Measurements from ENCODE around the gene MAPK8.
"Not testable (repeated sequence)": the region's sequence is repeated elsewhere in the genome, so short reads cannot be mapped to it uniquely, and the experiment has no call there.

Gene MAPK8

GRCh38 chr10:48347943-48348342 lies 41.5 kb downstream of the MAPK8 start:
- not testable (repeated sequence) for H3K27me3 ChIP-seq (ENCODE audit: control insufficient read depth, insufficient read depth, low read length); H3K9ac ChIP-seq (ENCODE audit: low read length); H3K4me3 ChIP-seq (ENCODE audit: low read length); H3K27ac ChIP-seq (ENCODE audit: low read depth, low read length); H3K36me3 ChIP-seq (ENCODE audit: control insufficient read depth, insufficient read depth, low read length); H3K4me1 ChIP-seq (ENCODE audit: control insufficient read depth, insufficient read depth, low read length)

DNA sequence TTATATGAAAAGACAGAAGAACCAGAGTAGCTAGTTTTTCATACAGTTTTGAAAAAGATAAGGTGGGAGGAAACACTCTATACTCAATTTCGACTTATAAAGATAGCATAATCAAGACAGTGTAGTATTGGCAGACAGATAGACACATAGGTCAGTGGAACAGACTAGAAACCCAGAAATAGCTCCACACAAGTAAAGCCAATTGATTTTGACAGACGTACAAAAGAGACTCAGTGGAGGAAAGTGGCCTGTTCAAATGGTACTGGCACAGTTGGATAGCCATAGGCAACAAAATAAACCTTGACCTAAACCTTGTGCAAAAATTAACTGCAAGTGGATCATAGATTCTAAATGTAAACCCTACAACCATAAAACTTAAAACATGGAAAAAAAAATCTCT lies 46.8 kb downstream of the MAPK8 start:
- H3K36me3 ChIP-seq (ENCODE audit: control insufficient read depth, insufficient read depth, low read length), result no peaks in the 10 kb centered on the region
- no peak overlapping the region for H3K4me3 ChIP-seq (ENCODE audit: low read length)
- no peak overlapping the region for H3K27ac ChIP-seq (ENCODE audit: low read depth, low read length)
- H3K9ac ChIP-seq (ENCODE audit: low read length), result no peak overlapping the region
- no peaks in the 10 kb centered on the region for H3K27me3 ChIP-seq (ENCODE audit: control insufficient read depth, insufficient read depth, low read length)
- no peaks in the 10 kb centered on the region for H3K4me1 ChIP-seq (ENCODE audit: control insufficient read depth, insufficient read depth, low read length)

- no peak overlapping the region for H3K4me3 ChIP-seq (ENCODE audit: low read length)
- H3K9ac ChIP-seq (ENCODE audit: low read length), result no peak overlapping the region
- H3K27ac ChIP-seq (ENCODE audit: low read depth, low read length), result no peak overlapping the region
- H3K27me3 ChIP-seq (ENCODE audit: control insufficient read depth, insufficient read depth, low read length), result no peaks in the 10 kb centered on the region
- H3K36me3 ChIP-seq (ENCODE audit: control insufficient read depth, insufficient read depth, low read length), result no peaks in the 10 kb centered on the region
- no peaks in the 10 kb centered on the region for H3K4me1 ChIP-seq (ENCODE audit: control insufficient read depth, insufficient read depth, low read length)
These were observed 51.2 kb downstream of the MAPK8 start for GRCh38 chr10:48357631-48358030.

GRCh38 chr10:48358162-48358561 lies 51.7 kb downstream of the MAPK8 start:
- H3K27ac ChIP-seq (ENCODE audit: low read depth, low read length), result no peak overlapping the region
- H3K4me1 ChIP-seq (ENCODE audit: control insufficient read depth, insufficient read depth, low read length), result no peaks in the 10 kb centered on the region
- no peaks in the 10 kb centered on the region for H3K36me3 ChIP-seq (ENCODE audit: control insufficient read depth, insufficient read depth, low read length)
- H3K9ac ChIP-seq (ENCODE audit: low read length), result no peak overlapping the region
- no peak overlapping the region for H3K4me3 ChIP-seq (ENCODE audit: low read length)
- H3K27me3 ChIP-seq (ENCODE audit: control insufficient read depth, insufficient read depth, low read length), result no peaks in the 10 kb centered on the region

- no peaks in the 10 kb centered on the region for H3K36me3 ChIP-seq (ENCODE audit: control insufficient read depth, insufficient read depth, low read length)
- H3K9ac ChIP-seq (ENCODE audit: low read length), result no peak overlapping the region
- no peak overlapping the region for H3K4me3 ChIP-seq (ENCODE audit: low read length)
- H3K27ac ChIP-seq (ENCODE audit: low read depth, low read length), result no peak overlapping the region
- no peaks in the 10 kb centered on the region for H3K4me1 ChIP-seq (ENCODE audit: control insufficient read depth, insufficient read depth, low read length)
- H3K27me3 ChIP-seq (ENCODE audit: control insufficient read depth, insufficient read depth, low read length), result no peaks in the 10 kb centered on the region
These were observed 52.4 kb downstream of the MAPK8 start for GRCh38 chr10:48358838-48359237.

GRCh38 chr10:48361176-48361575 lies 54.7 kb downstream of the MAPK8 start:
- H3K27ac ChIP-seq (ENCODE audit: low read depth, low read length), result no peak overlapping the region
- H3K36me3 ChIP-seq (ENCODE audit: control insufficient read depth, insufficient read depth, low read length), result no peaks in the 10 kb centered on the region
- no peak overlapping the region for H3K4me3 ChIP-seq (ENCODE audit: low read length)
- H3K9ac ChIP-seq (ENCODE audit: low read length), result no peak overlapping the region
- H3K27me3 ChIP-seq (ENCODE audit: control insufficient read depth, insufficient read depth, low read length), result no peaks in the 10 kb centered on the region
- no peaks in the 10 kb centered on the region for H3K4me1 ChIP-seq (ENCODE audit: control insufficient read depth, insufficient read depth, low read length)

- H3K4me1 ChIP-seq (ENCODE audit: control insufficient read depth, insufficient read depth, low read length), result no peaks in the 10 kb centered on the region
- no peak overlapping the region for H3K4me3 ChIP-seq (ENCODE audit: low read length)
- no peaks in the 10 kb centered on the region for H3K36me3 ChIP-seq (ENCODE audit: control insufficient read depth, insufficient read depth, low read length)
- no peaks in the 10 kb centered on the region for H3K27me3 ChIP-seq (ENCODE audit: control insufficient read depth, insufficient read depth, low read length)
- H3K9ac ChIP-seq (ENCODE audit: low read length), result no peak overlapping the region
- H3K27ac ChIP-seq (ENCODE audit: low read depth, low read length), result no peak overlapping the region
These were observed 57.3 kb downstream of the MAPK8 start for GRCh38 chr10:48363617-48364355.

GRCh38 chr10:48364659-48365405 lies 58.4 kb downstream of the MAPK8 start:
- H3K4me3 ChIP-seq (ENCODE audit: low read length), result no peak overlapping the region
- H3K36me3 ChIP-seq (ENCODE audit: control insufficient read depth, insufficient read depth, low read length), result no peaks in the 10 kb centered on the region
- H3K9ac ChIP-seq (ENCODE audit: low read length), result no peak overlapping the region
- H3K27ac ChIP-seq (ENCODE audit: low read depth, low read length), result no peak overlapping the region
- H3K27me3 ChIP-seq (ENCODE audit: control insufficient read depth, insufficient read depth, low read length), result no peaks in the 10 kb centered on the region
- H3K4me1 ChIP-seq (ENCODE audit: control insufficient read depth, insufficient read depth, low read length), result no peaks in the 10 kb centered on the region

- Histone ChIP-seq H3K27me3 (ENCODE audit: control insufficient read depth, insufficient read depth, low read length) (no peaks in the 10 kb centered on the region), H3K4me3 (ENCODE audit: low read length) (no peak overlapping the region), H3K9ac (ENCODE audit: low read length) (no peak overlapping the region), H3K36me3 (ENCODE audit: control insufficient read depth, insufficient read depth, low read length) (no peaks in the 10 kb centered on the region), H3K4me1 (ENCODE audit: control insufficient read depth, insufficient read depth, low read length) (no peaks in the 10 kb centered on the region), H3K27ac (ENCODE audit: low read depth, low read length) (no peak overlapping the region)
These were observed 59.2 kb downstream of the MAPK8 start for GRCh38 chr10:48365668-48366067.

DNA sequence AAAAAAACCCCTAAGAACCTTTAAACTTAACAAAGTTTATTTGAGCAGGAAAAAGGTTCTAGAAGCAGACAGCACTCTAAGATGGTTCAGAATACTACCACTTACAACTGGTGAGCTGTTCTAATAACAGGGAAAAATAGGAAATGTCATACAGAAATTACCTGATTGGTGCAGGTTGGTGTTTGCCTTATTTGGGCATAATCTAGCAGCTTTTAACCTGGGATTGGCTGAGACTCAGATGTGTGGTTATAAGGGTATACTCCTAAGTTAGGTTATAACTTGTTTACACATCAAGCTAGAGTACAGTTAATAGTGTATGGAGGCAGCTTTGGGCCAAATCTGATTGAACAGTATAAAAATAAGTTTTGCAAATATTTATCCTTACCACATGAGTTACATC lies 59.8 kb downstream of the MAPK8 start:
- Histone ChIP-seq H3K27me3 (ENCODE audit: control insufficient read depth, insufficient read depth, low read length) (no peaks in the 10 kb centered on the region), H3K27ac (ENCODE audit: low read depth, low read length) (no peak overlapping the region), H3K9ac (ENCODE audit: low read length) (no peak overlapping the region), H3K4me1 (ENCODE audit: control insufficient read depth, insufficient read depth, low read length) (no peaks in the 10 kb centered on the region), H3K36me3 (ENCODE audit: control insufficient read depth, insufficient read depth, low read length) (no peaks in the 10 kb centered on the region), H3K4me3 (ENCODE audit: low read length) (no peak overlapping the region)

GRCh38 chr10:48369501-48369900 lies 63.0 kb downstream of the MAPK8 start:
- Histone ChIP-seq H3K27ac (ENCODE audit: low read depth, low read length) (no peak overlapping the region), H3K4me1 (ENCODE audit: control insufficient read depth, insufficient read depth, low read length) (no peaks in the 10 kb centered on the region), H3K36me3 (ENCODE audit: control insufficient read depth, insufficient read depth, low read length) (no peaks in the 10 kb centered on the region), H3K9ac (ENCODE audit: low read length) (no peak overlapping the region), H3K27me3 (ENCODE audit: control insufficient read depth, insufficient read depth, low read length) (no peaks in the 10 kb centered on the region), H3K4me3 (ENCODE audit: low read length) (no peak overlapping the region)

GRCh38 chr10:48377751-48378530 lies 71.5 kb downstream of the MAPK8 start:
- H3K9ac ChIP-seq (ENCODE audit: low read length), result no peak overlapping the region
- H3K4me1 ChIP-seq (ENCODE audit: control insufficient read depth, insufficient read depth, low read length), result no peaks in the 10 kb centered on the region
- no peaks in the 10 kb centered on the region for H3K27me3 ChIP-seq (ENCODE audit: control insufficient read depth, insufficient read depth, low read length)
- H3K36me3 ChIP-seq (ENCODE audit: control insufficient read depth, insufficient read depth, low read length), result no peaks in the 10 kb centered on the region
- H3K4me3 ChIP-seq (ENCODE audit: low read length), result no peak overlapping the region
- H3K27ac ChIP-seq (ENCODE audit: low read depth, low read length), result no peak overlapping the region

Data from rectal smooth muscle tissue (tissue), 1 donor.